ENCODE measurements around the gene SMURF2. TPM values are rescaled to one million over a fixed set of nuclear protein-coding genes. Genes with fewer than 3 reads are reported as not detected.

SMURF2 gene
- total and polyA plus RNA-seq, 2 donors (not counting 1 experiment from before 2014, with no cell fraction given), result 96.3 to 108 TPM

DNA sequence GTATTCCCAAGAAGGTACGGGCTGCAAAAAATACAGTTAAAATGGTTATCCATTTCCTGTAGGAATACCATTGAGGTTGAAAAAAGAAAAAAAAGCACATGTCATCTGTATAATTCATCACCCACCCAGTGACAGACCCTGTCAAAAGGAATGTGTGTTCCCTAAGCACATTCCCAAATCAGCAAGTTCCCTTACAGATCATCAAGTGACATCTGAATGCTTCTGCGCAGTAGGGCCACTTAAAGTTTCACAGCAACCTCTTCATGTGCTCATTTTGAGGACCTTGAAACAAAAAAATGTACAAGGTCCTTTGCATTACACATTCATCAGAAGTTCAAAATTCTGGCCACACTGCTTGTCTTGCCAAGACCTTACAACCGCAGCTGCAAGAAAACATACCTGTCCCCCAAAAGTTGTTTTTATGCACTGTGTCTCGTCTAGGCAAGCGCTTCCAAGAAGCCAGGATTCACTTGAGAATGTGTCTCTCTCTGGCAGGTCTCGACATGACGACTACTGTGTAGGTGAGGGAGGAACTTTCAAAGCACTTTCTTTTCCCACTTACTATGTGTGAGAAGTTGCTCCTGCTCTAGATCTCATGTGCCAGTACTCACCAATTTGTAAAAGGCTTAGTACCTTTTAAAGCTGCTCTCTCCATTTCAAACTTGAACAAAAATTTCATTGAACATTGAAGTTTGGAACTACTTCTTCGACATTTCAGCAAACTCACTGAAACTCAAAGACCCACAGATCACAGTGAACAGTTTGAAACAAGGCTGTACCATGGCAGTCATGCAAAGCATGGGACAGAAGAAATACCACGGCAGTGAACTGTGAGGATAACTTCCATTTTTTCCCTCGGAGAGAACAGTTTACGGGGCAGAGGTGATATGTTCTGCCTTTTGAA is 161.0 kb downstream of the SMURF2 start:
- Histone ChIP-seq H3K4me2 (ENCODE audit: extremely low read depth, insufficient read depth, low read length) (peak overlapping the region; percentile 17), H3K27ac (ENCODE audit: insufficient read depth, low read length) (peak overlapping the region; percentile 30), H3K4me3 (replicated peaks in 1 of 4; ENCODE audit: control extremely low read depth in 1 of 4, insufficient read depth in 1 of 4, low read depth in 3 of 4, low read length in 4 of 4) (no peak overlapping the region), H3K36me3 (ENCODE audit: control insufficient read depth, insufficient read depth, low read length) (peaks cover 29% of the 10 kb centered on the region), H4K20me1 (ENCODE audit: control insufficient read depth, extremely low read depth, insufficient read depth, low read length) (peaks cover 15% of the 10 kb centered on the region), H3K4me1 (ENCODE audit: control insufficient read depth, extremely low read depth, insufficient read depth, low read length) (peaks cover 12% of the 10 kb centered on the region), H3K9ac (ENCODE audit: insufficient read depth, low read length) (no peak overlapping the region), H3K27me3 (ENCODE audit: control insufficient read depth, insufficient read depth, low read length) (no peaks in the 10 kb centered on the region), H3K79me2 (ENCODE audit: control insufficient read depth, insufficient read depth, low read length) (peaks cover 66% of the 10 kb centered on the region), H2AFZ (ENCODE audit: low read length) (no peak overlapping the region), H3K9me3 (ENCODE audit: control insufficient read depth, insufficient read depth, low read depth, low read length) (no peaks in the 10 kb centered on the region)
- DNase-seq (ENCODE audit: low read depth in 2 of 2), result no peak
- TF ChIP-seq, protein P1, sequence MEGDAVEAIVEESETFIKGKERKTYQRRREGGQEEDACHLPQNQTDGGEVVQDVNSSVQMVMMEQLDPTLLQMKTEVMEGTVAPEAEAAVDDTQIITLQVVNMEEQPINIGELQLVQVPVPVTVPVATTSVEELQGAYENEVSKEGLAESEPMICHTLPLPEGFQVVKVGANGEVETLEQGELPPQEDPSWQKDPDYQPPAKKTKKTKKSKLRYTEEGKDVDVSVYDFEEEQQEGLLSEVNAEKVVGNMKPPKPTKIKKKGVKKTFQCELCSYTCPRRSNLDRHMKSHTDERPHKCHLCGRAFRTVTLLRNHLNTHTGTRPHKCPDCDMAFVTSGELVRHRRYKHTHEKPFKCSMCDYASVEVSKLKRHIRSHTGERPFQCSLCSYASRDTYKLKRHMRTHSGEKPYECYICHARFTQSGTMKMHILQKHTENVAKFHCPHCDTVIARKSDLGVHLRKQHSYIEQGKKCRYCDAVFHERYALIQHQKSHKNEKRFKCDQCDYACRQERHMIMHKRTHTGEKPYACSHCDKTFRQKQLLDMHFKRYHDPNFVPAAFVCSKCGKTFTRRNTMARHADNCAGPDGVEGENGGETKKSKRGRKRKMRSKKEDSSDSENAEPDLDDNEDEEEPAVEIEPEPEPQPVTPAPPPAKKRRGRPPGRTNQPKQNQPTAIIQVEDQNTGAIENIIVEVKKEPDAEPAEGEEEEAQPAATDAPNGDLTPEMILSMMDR (conservative IDR thresholded peaks at IDR 0.05 in 1 of 2, IDR thresholded peaks at IDR 0.05 in 1 of 2; ENCODE audit: low read depth in 1 of 2, low read length in 2 of 2), result no peak
- TF ChIP-seq EZH2 (IDR thresholded peaks at IDR 0.05; ENCODE audit: low read length, missing control alignments), result no peak

DNA sequence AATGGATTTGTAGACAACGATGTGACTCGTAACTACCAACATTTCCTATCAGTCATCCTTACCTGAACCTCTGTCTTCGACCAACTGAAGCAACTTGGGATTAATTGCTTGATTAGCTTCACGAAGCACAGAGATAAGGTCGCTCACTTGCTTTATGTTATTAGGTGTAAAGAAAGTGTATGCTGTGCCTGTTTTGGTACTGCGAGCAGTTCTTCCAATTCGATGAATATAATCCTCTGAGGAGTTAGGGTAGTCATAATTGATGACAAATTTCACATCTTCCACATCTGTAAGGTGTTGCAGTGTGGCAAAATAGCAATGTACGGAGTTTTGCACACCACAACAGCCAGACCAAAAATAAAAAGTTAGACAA is 161.6 kb downstream of the SMURF2 start:
- no peak for DNase-seq (ENCODE audit: low read depth in 2 of 2)
- Histone ChIP-seq H3K27ac (ENCODE audit: insufficient read depth, low read length) (no peak overlapping the region), H3K27me3 (ENCODE audit: control insufficient read depth, insufficient read depth, low read length) (no peaks in the 10 kb centered on the region), H3K9ac (ENCODE audit: insufficient read depth, low read length) (no peak overlapping the region), H3K4me3 (replicated peaks in 1 of 4; ENCODE audit: control extremely low read depth in 1 of 4, insufficient read depth in 1 of 4, low read depth in 3 of 4, low read length in 4 of 4) (no peak overlapping the region), H3K4me2 (ENCODE audit: extremely low read depth, insufficient read depth, low read length) (no peak overlapping the region), H2AFZ (ENCODE audit: low read length) (no peak overlapping the region), H4K20me1 (ENCODE audit: control insufficient read depth, extremely low read depth, insufficient read depth, low read length) (peaks cover 15% of the 10 kb centered on the region), H3K79me2 (ENCODE audit: control insufficient read depth, insufficient read depth, low read length) (peaks cover 65% of the 10 kb centered on the region), H3K36me3 (ENCODE audit: control insufficient read depth, insufficient read depth, low read length) (peaks cover 29% of the 10 kb centered on the region), H3K9me3 (ENCODE audit: control insufficient read depth, insufficient read depth, low read depth, low read length) (no peaks in the 10 kb centered on the region), H3K4me1 (ENCODE audit: control insufficient read depth, extremely low read depth, insufficient read depth, low read length) (peaks cover 12% of the 10 kb centered on the region)
- TF ChIP-seq, protein P1 (conservative IDR thresholded peaks at IDR 0.05 in 1 of 2, IDR thresholded peaks at IDR 0.05 in 1 of 2; ENCODE audit: low read depth in 1 of 2, low read length in 2 of 2), result no peak
- TF ChIP-seq EZH2 (IDR thresholded peaks at IDR 0.05; ENCODE audit: low read length, missing control alignments), result no peak

DNA sequence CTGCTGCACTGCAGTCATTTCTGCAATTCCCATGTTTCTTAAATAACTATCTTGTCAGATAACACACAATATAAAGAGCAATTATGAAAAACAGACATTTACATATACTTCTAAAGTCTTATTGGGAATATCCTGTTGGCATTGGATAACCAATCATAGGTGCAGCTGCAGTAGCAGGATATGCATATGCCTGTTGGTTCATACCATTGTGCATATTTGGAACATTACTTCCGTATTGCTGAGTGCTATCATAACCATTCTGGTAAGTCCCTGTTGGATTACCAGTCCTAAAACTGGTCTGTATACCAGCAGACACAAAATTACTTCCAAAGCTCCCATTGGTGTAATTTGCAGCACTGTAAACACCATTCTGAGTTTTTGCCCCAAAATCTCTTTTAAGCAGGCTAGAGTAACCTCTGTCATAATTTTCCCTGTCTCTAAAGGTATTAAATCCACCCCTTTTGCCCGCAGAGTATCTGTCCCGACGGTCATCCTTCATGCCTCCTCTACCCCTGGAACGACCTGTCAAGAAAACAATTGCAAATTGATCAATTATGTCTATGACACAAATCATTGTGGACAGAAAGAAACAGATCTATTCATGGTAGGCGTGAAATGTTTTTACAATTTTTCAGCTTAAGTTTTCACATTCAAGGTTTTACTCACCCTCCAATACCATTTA is 162.2 kb downstream of the SMURF2 start:
- H3K27me3 ChIP-seq (ENCODE audit: control insufficient read depth, insufficient read depth, low read length), result no peaks in the 10 kb centered on the region
- no peak overlapping the region for H3K4me3 ChIP-seq (replicated peaks in 1 of 4; ENCODE audit: control extremely low read depth in 1 of 4, insufficient read depth in 1 of 4, low read depth in 3 of 4, low read length in 4 of 4)
- H2AFZ ChIP-seq (ENCODE audit: low read length), result no peak overlapping the region
- H3K27ac ChIP-seq (ENCODE audit: insufficient read depth, low read length), result no peak overlapping the region
- peaks cover 12% of the 10 kb centered on the region for H3K4me1 ChIP-seq (ENCODE audit: control insufficient read depth, extremely low read depth, insufficient read depth, low read length)
- H3K9ac ChIP-seq (ENCODE audit: insufficient read depth, low read length), result no peak overlapping the region
- peak in 1 of 2 donors; percentile 62 for DNase-seq (ENCODE audit: low read depth in 2 of 2)
- H3K4me2 ChIP-seq (ENCODE audit: extremely low read depth, insufficient read depth, low read length), result no peak overlapping the region
- no peaks in the 10 kb centered on the region for H3K9me3 ChIP-seq (ENCODE audit: control insufficient read depth, insufficient read depth, low read depth, low read length)
- H3K79me2 ChIP-seq (ENCODE audit: control insufficient read depth, insufficient read depth, low read length), result peaks cover 63% of the 10 kb centered on the region
- peaks cover 13% of the 10 kb centered on the region for H4K20me1 ChIP-seq (ENCODE audit: control insufficient read depth, extremely low read depth, insufficient read depth, low read length)
- TF ChIP-seq EZH2 (IDR thresholded peaks at IDR 0.05; ENCODE audit: low read length, missing control alignments), result no peak
- TF ChIP-seq, protein P1 (conservative IDR thresholded peaks at IDR 0.05 in 1 of 2, IDR thresholded peaks at IDR 0.05 in 1 of 2; ENCODE audit: low read depth in 1 of 2, low read length in 2 of 2), result no peak
- H3K36me3 ChIP-seq (ENCODE audit: control insufficient read depth, insufficient read depth, low read length), result peaks cover 29% of the 10 kb centered on the region
